Measurements from ENCODE around the gene BNIP2.

The BNIP2 gene

DNA sequence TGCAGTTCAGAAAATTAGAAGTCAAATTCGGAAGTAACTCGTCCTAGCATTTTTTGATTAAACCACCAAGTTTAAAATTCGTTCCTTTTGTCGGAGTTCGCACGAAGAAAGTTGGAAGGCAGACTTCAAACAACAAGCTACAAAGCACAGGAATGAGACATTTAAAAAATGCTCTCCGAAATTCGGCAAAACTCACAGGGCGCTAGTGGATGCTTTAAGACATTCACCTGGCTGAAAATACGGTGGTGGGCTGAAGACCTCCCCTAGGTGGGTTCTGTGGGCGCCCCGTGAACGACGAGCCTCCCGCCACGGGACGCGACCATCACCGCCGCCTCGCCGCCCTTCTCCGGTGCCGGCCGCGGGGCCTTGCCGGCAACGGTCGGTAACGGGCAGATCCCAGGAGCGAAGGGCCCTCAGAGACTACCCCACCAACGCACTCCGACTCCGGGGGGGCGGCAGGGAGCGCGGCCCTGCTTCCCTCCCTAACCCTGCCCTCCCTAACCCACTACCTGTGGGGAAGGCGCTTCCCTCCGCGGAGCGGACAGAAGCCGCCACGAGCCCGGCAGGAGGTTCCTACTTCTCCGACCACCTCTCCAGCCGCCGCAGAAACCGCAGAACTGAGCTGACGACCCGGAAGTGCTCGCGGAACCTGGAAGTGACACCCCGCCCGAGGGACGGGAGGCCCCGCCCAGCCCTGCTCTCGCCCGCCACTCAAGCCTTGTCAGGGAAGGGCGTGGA is 32.1 kb downstream of the BNIP2 start, which contains the start of gene GTF2A2:
GTF2A2 (minus strand) TSS at position 619 of the 738 bp plus-strand sequence. CDS start 5,238 bp downstream, outside the sequence.
- DNase-seq = peak; percentile 96
- H3K27me3 ChIP-seq (replicated peaks; ENCODE audit: insufficient read depth, low read length) = no peaks in the 10 kb centered on the region
- H3K79me2 ChIP-seq (ENCODE audit: low read length) = peaks cover 51% of the 10 kb centered on the region
- peak within 1 kb of the TSS; percentile 49; the same call in 1 of the 2 replicates for H3K27ac ChIP-seq (ENCODE audit: low read length)
- H3K4me1 ChIP-seq (ENCODE audit: low read length) = peaks cover 7% of the 10 kb centered on the region
- H2AFZ ChIP-seq (ENCODE audit: low read length) = peak within 1 kb of the TSS; percentile 75
- no peak for TF ChIP-seq EZH2phosphoT487 (IDR thresholded peaks at IDR 0.05; ENCODE audit: low read length)
- TF ChIP-seq, protein P1, sequence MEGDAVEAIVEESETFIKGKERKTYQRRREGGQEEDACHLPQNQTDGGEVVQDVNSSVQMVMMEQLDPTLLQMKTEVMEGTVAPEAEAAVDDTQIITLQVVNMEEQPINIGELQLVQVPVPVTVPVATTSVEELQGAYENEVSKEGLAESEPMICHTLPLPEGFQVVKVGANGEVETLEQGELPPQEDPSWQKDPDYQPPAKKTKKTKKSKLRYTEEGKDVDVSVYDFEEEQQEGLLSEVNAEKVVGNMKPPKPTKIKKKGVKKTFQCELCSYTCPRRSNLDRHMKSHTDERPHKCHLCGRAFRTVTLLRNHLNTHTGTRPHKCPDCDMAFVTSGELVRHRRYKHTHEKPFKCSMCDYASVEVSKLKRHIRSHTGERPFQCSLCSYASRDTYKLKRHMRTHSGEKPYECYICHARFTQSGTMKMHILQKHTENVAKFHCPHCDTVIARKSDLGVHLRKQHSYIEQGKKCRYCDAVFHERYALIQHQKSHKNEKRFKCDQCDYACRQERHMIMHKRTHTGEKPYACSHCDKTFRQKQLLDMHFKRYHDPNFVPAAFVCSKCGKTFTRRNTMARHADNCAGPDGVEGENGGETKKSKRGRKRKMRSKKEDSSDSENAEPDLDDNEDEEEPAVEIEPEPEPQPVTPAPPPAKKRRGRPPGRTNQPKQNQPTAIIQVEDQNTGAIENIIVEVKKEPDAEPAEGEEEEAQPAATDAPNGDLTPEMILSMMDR (IDR thresholded peaks at IDR 0.05; ENCODE audit: low read length) = no peak
- no peaks in the 10 kb centered on the region for H3K9me2 ChIP-seq (replicated peaks; ENCODE audit: insufficient read depth, low read length)
- no peaks in the 10 kb centered on the region; the same call in 1 of the 2 replicates for H3K36me3 ChIP-seq (replicated peaks; ENCODE audit: insufficient read depth, low read length)
- H3K9me3 ChIP-seq (replicated peaks; ENCODE audit: insufficient read depth, low read length) = no peaks in the 10 kb centered on the region
- H4K20me1 ChIP-seq (ENCODE audit: insufficient read depth, low read length) = 0 out of 2 replicates have a peak, but pooled peaks cover 3% of the 10 kb centered on the region
- H3K4me3 ChIP-seq (ENCODE audit: low read length) = peak within 1 kb of the TSS; percentile 92
- H3K4me2 ChIP-seq (ENCODE audit: low read depth, low read length) = peak within 1 kb of the TSS; percentile 76
- H3F3A ChIP-seq (ENCODE audit: insufficient read depth, low read length) = peaks cover 2% of the 10 kb centered on the region
- peak within 1 kb of the TSS; percentile 85 for H3K9ac ChIP-seq (ENCODE audit: low read length)

DNA sequence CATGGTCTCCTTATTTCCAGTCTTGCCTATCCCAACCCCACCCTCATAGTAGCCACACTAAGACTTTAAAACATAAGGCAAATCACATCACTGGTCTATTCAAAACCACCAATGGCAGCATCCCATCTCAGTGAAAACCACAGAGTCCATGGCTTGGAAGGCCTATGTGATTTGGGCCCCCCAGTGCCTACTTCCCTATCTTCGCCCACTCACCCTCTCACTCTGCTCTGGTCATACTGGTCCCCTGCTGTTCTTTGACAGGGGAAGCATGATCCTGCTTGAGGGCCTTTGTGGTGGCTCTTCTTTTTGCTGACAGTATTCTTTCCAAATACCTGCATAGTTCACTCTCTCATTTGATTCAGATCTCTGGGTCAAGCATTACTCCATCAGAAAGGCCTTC is 35.1 kb downstream of the BNIP2 start:
- Histone ChIP-seq H3K27ac (ENCODE audit: low read length) (no peak overlapping the region), H3K9ac (ENCODE audit: low read length) (no peak overlapping the region), H4K20me1 (ENCODE audit: insufficient read depth, low read length) (0 out of 2 replicates have a peak, but pooled peaks cover 3% of the 10 kb centered on the region), H3K79me2 (ENCODE audit: low read length) (peaks cover 57% of the 10 kb centered on the region), H3K4me1 (ENCODE audit: low read length) (peaks cover 7% of the 10 kb centered on the region), H3K27me3 (replicated peaks; ENCODE audit: insufficient read depth, low read length) (no peaks in the 10 kb centered on the region), H3F3A (ENCODE audit: insufficient read depth, low read length) (peaks cover 2% of the 10 kb centered on the region), H3K9me3 (replicated peaks; ENCODE audit: insufficient read depth, low read length) (no peaks in the 10 kb centered on the region), H3K4me3 (ENCODE audit: low read length) (no peak overlapping the region), H3K4me2 (ENCODE audit: low read depth, low read length) (no peak overlapping the region), H2AFZ (ENCODE audit: low read length) (no peak overlapping the region), H3K36me3 (replicated peaks; ENCODE audit: insufficient read depth, low read length) (peaks cover 10% of the 10 kb centered on the region; the same call in 1 of the 2 replicates), H3K9me2 (replicated peaks; ENCODE audit: insufficient read depth, low read length) (no peaks in the 10 kb centered on the region)
- DNase-seq = no peak
- TF ChIP-seq EZH2phosphoT487 (IDR thresholded peaks at IDR 0.05; ENCODE audit: low read length) = no peak
- TF ChIP-seq, protein P1 (IDR thresholded peaks at IDR 0.05; ENCODE audit: low read length) = no peak
- no peak for TF ChIP-seq EZH2 (optimal IDR thresholded peaks at IDR 0.05; ENCODE audit: low read depth, low read length)

DNA sequence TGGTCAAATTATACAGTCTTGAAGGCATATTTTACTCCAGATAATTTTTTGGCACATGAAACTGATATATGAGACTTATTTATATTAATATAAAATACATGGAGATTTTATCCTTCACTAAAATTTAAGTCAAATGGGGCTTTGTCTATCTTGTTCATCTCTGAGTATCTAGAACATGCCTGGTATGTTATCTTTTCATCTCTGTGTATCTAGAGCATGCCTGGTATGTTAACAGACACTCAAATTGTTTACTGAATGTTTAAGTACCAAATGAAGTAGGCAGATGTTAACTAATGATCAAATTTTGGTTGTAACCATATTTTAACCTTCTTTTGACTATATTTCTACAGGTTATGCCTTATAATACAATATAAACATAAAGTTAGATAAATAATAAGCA is 39.5 kb downstream of the BNIP2 start:
- Histone ChIP-seq H3K4me2 (ENCODE audit: low read depth, low read length) (no peak overlapping the region), H3K9ac (ENCODE audit: low read length) (no peak overlapping the region), H3K9me3 (replicated peaks; ENCODE audit: insufficient read depth, low read length) (no peaks in the 10 kb centered on the region), H3K27ac (ENCODE audit: low read length) (no peak overlapping the region), H3K4me1 (ENCODE audit: low read length) (no peaks in the 10 kb centered on the region), H3K4me3 (ENCODE audit: low read length) (no peak overlapping the region), H2AFZ (ENCODE audit: low read length) (no peak overlapping the region), H3K79me2 (ENCODE audit: low read length) (peaks cover 33% of the 10 kb centered on the region), H3K27me3 (replicated peaks; ENCODE audit: insufficient read depth, low read length) (no peaks in the 10 kb centered on the region), H3K9me2 (replicated peaks; ENCODE audit: insufficient read depth, low read length) (no peaks in the 10 kb centered on the region), H3K36me3 (replicated peaks; ENCODE audit: insufficient read depth, low read length) (peaks cover 10% of the 10 kb centered on the region; the same call in 1 of the 2 replicates), H3F3A (ENCODE audit: insufficient read depth, low read length) (no peaks in the 10 kb centered on the region), H4K20me1 (ENCODE audit: insufficient read depth, low read length) (0 out of 2 replicates have a peak, but pooled peaks cover 3% of the 10 kb centered on the region)
- no peak for DNase-seq
- no peak for TF ChIP-seq EZH2phosphoT487 (IDR thresholded peaks at IDR 0.05; ENCODE audit: low read length)
- TF ChIP-seq, protein P1 (IDR thresholded peaks at IDR 0.05; ENCODE audit: low read length) = no peak
- TF ChIP-seq EZH2 (optimal IDR thresholded peaks at IDR 0.05; ENCODE audit: low read depth, low read length) = no peak
